ENCODE data around the gene GPC6.

DNA sequence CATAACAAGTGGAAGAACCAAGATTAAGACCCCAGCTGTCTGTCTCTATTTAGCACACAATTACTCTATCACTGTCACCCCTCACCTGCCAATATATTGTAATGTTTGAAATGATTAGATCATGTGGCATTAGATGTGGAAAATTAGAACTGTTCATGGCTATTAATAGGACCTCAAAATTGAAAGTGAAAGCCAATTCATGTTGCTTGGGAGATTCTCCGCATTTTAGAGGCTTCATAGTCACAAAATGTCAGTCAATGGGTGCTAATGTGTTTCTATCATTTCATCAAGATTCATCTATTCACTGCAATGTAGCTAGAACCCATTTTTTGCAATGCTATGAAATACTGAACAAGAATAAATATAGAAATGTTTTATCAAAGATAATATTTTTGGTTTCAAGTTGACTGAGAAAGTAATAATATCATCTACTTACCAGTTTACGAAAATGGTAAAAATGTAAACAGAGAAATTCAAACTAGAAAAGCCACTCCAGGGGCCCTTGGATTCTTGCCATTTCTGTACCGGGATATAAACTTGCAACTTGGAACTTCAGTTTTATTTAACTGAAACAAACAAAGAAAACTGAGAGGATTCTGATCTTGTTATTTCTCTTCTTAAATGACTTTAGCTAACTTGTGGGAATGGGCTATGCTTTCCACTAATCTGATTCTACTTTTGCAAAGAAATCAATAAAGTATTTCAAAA, 864.3 kb downstream of the GPC6 start:
- TF ChIP-seq, protein P1, sequence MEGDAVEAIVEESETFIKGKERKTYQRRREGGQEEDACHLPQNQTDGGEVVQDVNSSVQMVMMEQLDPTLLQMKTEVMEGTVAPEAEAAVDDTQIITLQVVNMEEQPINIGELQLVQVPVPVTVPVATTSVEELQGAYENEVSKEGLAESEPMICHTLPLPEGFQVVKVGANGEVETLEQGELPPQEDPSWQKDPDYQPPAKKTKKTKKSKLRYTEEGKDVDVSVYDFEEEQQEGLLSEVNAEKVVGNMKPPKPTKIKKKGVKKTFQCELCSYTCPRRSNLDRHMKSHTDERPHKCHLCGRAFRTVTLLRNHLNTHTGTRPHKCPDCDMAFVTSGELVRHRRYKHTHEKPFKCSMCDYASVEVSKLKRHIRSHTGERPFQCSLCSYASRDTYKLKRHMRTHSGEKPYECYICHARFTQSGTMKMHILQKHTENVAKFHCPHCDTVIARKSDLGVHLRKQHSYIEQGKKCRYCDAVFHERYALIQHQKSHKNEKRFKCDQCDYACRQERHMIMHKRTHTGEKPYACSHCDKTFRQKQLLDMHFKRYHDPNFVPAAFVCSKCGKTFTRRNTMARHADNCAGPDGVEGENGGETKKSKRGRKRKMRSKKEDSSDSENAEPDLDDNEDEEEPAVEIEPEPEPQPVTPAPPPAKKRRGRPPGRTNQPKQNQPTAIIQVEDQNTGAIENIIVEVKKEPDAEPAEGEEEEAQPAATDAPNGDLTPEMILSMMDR (IDR thresholded peaks at IDR 0.05; ENCODE audit: insufficient read depth, low read length) = no peak
- TF ChIP-seq SPI1 (IDR thresholded peaks at IDR 0.05; ENCODE audit: borderline replicate concordance, low read depth) = no peak

Data from HL-60 (cell line).